Activated naive CD4-positive, alpha-beta T cell treated with anti-CD3 and anti-CD28 coated beads, Interleukin-2, amount 50 U/mL, for 72 hours (primary cell): Measurements from ENCODE around the gene SPEF2. TPM values are rescaled to one million over a fixed set of nuclear protein-coding genes. Genes with fewer than 3 reads are reported as not detected.

Experiments used
- ATAC-seq, 2 donors: fragments of 150-1000 bp; cut with Tn5 transposase; 2 replicates each; pipeline ENCODE4 v1.10.0; 2021; ENCODE audit warnings: mild to moderate bottlenecking in 2 of 2, moderate library complexity in 2 of 2
- DNase-seq, 2 donors: peaks; one replicate each; pipeline ENCODE4 v3.0.0; 2021 to 2022; ENCODE audit warnings: low spot score in 2 of 2
- H3K27ac Mint-ChIP-seq, 2 donors: one replicate each; pipeline ENCODE4 v1.8.0; 2022; ENCODE audit warnings: mild to moderate bottlenecking in 2 of 2, mixed read lengths in 2 of 2
- H3K36me3 Mint-ChIP-seq, 2 donors: one replicate each; pipeline ENCODE4 v1.8.0; 2022; ENCODE audit warnings: mixed read lengths in 2 of 2
- H3K9me3 Mint-ChIP-seq, 2 donors: one replicate each; pipeline ENCODE4 v1.8.0; 2022; ENCODE audit warnings: mixed read lengths in 2 of 2
- total RNA-seq, 2 donors: library from RNA; stranded (reverse); gene quantifications; one replicate each; pipeline ENCODE4 v1.2.3, GENCODE V29; 2022

Gene SPEF2
- total RNA-seq, 2 donors from 2014 or later, result 3.2 to 31.2 TPM

- DNase-seq, result no peak
- Mint-ChIP-seq H3K9me3 (no peaks in the 10 kb centered on the region), H3K36me3 (peaks cover 0 to 10% of the 10 kb centered on the region in 2 donors), H3K27ac (peak overlapping the region; percentile 52 to 75)
- ATAC-seq, result no peak
These were observed 56.4 kb downstream of the SPEF2 start for GRCh38 chr5:35674049-35674448.

- DNase-seq (no peak), ATAC-seq (no peak)
- H3K36me3 Mint-ChIP-seq, result peaks cover 0 to 10% of the 10 kb centered on the region in 2 donors
- no peaks in the 10 kb centered on the region for H3K9me3 Mint-ChIP-seq
- H3K27ac Mint-ChIP-seq, result peak overlapping the region in 1 of 2 donors; percentile 44
These were observed 57.7 kb downstream of the SPEF2 start for GRCh38 chr5:35675392-35675791.

DNA sequence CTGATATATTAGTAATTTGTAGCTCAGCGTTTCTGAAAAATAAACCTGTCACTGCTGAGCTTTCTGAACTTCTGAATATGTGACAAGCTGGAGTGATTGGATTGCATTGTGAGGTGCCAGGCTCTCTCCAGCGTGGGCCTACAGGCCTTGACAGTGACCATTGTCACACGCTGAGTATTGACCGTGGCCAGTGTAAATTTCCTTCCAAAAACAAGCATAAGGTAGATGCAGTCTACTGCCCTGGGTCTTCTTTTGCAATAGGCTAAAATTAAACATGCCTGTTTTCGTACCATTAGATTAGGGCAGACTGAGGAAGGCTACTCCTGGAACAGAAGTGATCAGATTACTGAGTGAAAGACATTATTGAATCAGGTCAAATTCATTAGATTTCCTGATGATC lies 60.2 kb downstream of the SPEF2 start:
- H3K9me3 Mint-ChIP-seq, result peaks cover 0 to 6% of the 10 kb centered on the region in 2 donors
- ATAC-seq (no peak), DNase-seq (no peak)
- peaks cover 0 to 17% of the 10 kb centered on the region in 2 donors for H3K36me3 Mint-ChIP-seq
- H3K27ac Mint-ChIP-seq, result no peak overlapping the region

- Mint-ChIP-seq H3K9me3 (peaks cover 0 to 7% of the 10 kb centered on the region in 2 donors), H3K27ac (peak overlapping the region in 1 of 2 donors; percentile 49), H3K36me3 (peaks cover 0 to 20% of the 10 kb centered on the region in 2 donors)
- DNase-seq, result no peak
- ATAC-seq, result no peak
These were observed 61.0 kb downstream of the SPEF2 start for GRCh38 chr5:35678661-35679060.

GRCh38 chr5:35679357-35679756 lies 61.7 kb downstream of the SPEF2 start:
- H3K36me3 Mint-ChIP-seq, result peaks cover 0 to 20% of the 10 kb centered on the region in 2 donors
- DNase-seq, result no peak
- H3K27ac Mint-ChIP-seq, result peak overlapping the region in 1 of 2 donors; percentile 49
- no peak for ATAC-seq
- H3K9me3 Mint-ChIP-seq, result peaks cover 0 to 7% of the 10 kb centered on the region in 2 donors

GRCh38 chr5:35681911-35682310 lies 64.2 kb downstream of the SPEF2 start:
- no peak for ATAC-seq
- Mint-ChIP-seq H3K27ac (no peak overlapping the region), H3K36me3 (peaks cover 0 to 10% of the 10 kb centered on the region in 2 donors), H3K9me3 (peaks cover 0 to 7% of the 10 kb centered on the region in 2 donors)
- no peak for DNase-seq

DNA sequence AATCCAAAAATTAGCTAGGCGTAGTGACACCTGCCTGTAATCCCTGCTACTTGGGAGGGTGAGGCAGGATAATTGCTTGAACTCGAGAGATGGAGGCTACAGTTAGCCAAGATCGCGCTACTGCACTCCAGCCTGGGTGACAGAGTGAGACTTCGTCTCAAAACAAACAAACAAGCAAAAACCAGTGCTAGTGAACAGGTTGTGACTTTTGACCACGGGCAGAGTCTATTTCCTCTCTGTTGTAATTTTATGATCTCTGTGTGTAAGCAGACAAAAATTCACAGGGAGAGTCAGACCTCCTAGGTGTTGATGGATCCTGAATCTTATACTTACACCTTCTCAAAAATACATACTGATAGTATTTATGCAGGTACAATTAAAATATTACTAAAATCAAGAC lies 65.8 kb downstream of the SPEF2 start:
- Mint-ChIP-seq H3K9me3 (peaks cover 0 to 7% of the 10 kb centered on the region in 2 donors), H3K27ac (no peak overlapping the region), H3K36me3 (peaks cover 0 to 10% of the 10 kb centered on the region in 2 donors)
- DNase-seq (no peak), ATAC-seq (no peak)

- ATAC-seq (no peak), DNase-seq (no peak)
- Mint-ChIP-seq H3K27ac (no peak overlapping the region), H3K36me3 (peaks cover 0 to 10% of the 10 kb centered on the region in 2 donors), H3K9me3 (peaks cover 0 to 7% of the 10 kb centered on the region in 2 donors)
These were observed 67.5 kb downstream of the SPEF2 start for GRCh38 chr5:35685161-35685560.

DNA sequence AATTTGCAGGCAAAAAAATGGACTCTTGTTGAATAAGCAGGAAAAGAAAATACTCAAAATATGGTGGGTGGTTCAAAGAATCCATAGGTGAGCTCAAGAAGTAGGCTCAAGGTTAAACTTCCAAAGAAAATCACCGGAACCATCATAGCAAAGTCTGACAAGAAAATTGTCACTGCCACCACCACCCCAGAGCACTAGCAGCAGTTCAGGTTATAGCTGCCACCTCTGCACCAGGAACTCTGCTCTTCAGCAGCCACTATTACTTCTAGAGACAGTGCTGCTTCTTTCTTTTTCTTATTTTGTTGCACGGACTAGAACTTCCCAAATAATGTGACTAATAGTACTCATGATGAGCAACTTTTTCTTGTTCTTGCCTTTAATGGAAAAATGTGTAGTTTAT lies 70.3 kb downstream of the SPEF2 start:
- H3K9me3 Mint-ChIP-seq, result no peaks in the 10 kb centered on the region
- ATAC-seq, result no peak
- peaks cover 4 to 9% of the 10 kb centered on the region in 2 donors for H3K36me3 Mint-ChIP-seq
- H3K27ac Mint-ChIP-seq, result no peak overlapping the region
- DNase-seq, result no peak

GRCh38 chr5:35694481-35694880 lies 76.8 kb downstream of the SPEF2 start:
- no peaks in the 10 kb centered on the region for H3K9me3 Mint-ChIP-seq
- H3K36me3 Mint-ChIP-seq, result peaks cover 11 to 24% of the 10 kb centered on the region in 2 donors
- ATAC-seq, result no peak

GRCh38 chr5:35698047-35698808 lies 80.6 kb downstream of the SPEF2 start:
- Mint-ChIP-seq H3K27ac (no peak overlapping the region), H3K9me3 (no peaks in the 10 kb centered on the region), H3K36me3 (peaks cover 6 to 42% of the 10 kb centered on the region in 2 donors)
- no peak for ATAC-seq
- no peak for DNase-seq

More at GRCh38 chr5:35694481-35694880, 76.8 kb downstream of the SPEF2 start:
- DNase-seq, result no peak
- H3K27ac Mint-ChIP-seq, result no peak overlapping the region

DNA sequence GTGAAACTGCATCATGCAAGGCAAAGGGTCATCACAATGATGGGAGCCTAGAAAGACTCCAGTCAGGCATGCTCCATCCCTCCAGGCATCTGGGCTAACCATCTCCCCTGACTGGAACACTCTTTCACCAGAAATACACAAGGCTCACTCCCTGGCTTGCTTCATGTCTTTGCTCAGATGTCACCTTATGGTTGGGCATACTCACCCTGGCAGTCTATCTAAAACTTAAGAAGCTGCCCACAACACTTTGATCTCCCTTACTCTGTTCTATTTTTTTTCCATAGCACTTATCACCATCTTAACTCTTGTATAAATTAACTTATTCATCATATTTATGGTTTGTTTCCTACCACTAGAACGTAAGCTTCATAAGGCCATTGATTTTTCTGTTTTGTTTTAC lies 90.0 kb downstream of the SPEF2 start:
- no peak overlapping the region for H3K27ac Mint-ChIP-seq
- H3K36me3 Mint-ChIP-seq, result peaks cover 0 to 7% of the 10 kb centered on the region in 2 donors
- ATAC-seq, result no peak
- no peak for DNase-seq
- peaks cover 4 to 6% of the 10 kb centered on the region in 2 donors for H3K9me3 Mint-ChIP-seq

GRCh38 chr5:35709688-35710087 lies 92.0 kb downstream of the SPEF2 start:
- ATAC-seq (no peak), DNase-seq (no peak)
- no peak overlapping the region for H3K27ac Mint-ChIP-seq
- H3K9me3 Mint-ChIP-seq, result peaks cover 4 to 6% of the 10 kb centered on the region in 2 donors
- H3K36me3 Mint-ChIP-seq, result peaks cover 0 to 7% of the 10 kb centered on the region in 2 donors

- peaks cover under 1 to 31% of the 10 kb centered on the region in 2 donors for H3K36me3 Mint-ChIP-seq
- DNase-seq, result no peak
- H3K9me3 Mint-ChIP-seq, result no peaks in the 10 kb centered on the region
- H3K27ac Mint-ChIP-seq, result peak overlapping the region in 1 of 2 donors; percentile 12
- ATAC-seq, result no peak
These were observed 100.1 kb downstream of the SPEF2 start for GRCh38 chr5:35717718-35718117.

GRCh38 chr5:35735718-35736117 lies 118.1 kb downstream of the SPEF2 start:
- ATAC-seq (peak; percentile 39 to 77), DNase-seq (no peak)
- H3K27ac Mint-ChIP-seq, result peak overlapping the region in 1 of 2 donors; percentile 83
- H3K9me3 Mint-ChIP-seq, result peaks cover 0 to 10% of the 10 kb centered on the region in 2 donors
- H3K36me3 Mint-ChIP-seq, result peaks cover 0 to 34% of the 10 kb centered on the region in 2 donors

DNA sequence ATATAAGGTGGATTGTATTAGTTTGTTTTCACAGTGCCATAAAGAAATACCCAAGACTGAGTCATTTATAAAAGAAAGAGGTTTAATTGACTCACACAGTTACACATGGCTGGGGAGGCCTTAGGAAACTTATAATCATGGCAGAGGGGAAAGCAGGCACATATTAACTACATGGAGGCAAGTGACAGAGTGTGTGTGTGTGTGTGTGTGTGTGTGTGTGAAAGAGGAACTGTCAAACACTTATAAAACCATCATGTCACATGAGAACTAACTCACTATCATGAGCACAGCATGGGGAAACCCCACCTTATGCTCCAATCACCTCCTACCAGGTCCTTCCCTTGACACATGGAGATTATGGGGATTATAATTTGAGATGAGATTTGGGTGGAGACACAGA lies 118.6 kb downstream of the SPEF2 start:
- Mint-ChIP-seq H3K36me3 (peaks cover 4 to 34% of the 10 kb centered on the region in 2 donors), H3K27ac (peak overlapping the region; percentile 64 to 83), H3K9me3 (peaks cover 5 to 15% of the 10 kb centered on the region in 2 donors)
- DNase-seq (peak in 1 of 2 donors; percentile 56), ATAC-seq (peak; percentile 95 to 97)

DNA sequence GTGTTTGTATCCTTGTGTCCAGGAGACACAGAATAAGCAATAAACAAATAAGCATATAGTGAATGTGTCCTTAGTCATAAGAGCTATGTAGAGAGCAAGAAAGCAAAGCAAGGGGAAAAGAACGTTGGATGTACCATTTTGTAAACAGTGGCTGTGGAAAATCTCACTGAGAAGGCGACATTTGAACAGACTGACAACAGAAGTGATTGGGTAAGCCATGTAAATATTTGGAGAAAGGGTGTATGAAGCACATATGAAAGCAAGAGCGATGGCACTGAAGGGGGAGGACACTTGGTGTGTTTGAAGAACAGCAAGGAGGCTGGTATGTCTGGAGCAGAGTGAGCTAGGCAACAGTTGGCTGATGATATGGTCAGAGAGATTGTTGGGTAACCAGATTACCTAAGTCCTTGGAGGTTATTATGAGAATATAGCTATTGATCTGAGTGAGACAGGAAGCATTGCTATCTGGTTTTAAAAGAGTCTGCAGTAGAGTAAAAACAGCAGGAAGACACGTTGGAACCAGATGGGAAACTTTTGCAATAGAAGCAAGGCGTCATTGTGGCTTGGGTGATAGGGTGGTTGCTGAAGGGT lies 123.6 kb downstream of the SPEF2 start:
- ATAC-seq (peak; percentile 39 to 69), DNase-seq (no peak)
- no peak overlapping the region for H3K27ac Mint-ChIP-seq

More for the DNA sequence above, 123.6 kb downstream of the SPEF2 start:
- H3K9me3 Mint-ChIP-seq, result peaks cover 8 to 20% of the 10 kb centered on the region in 2 donors
- peaks cover 13 to 55% of the 10 kb centered on the region in 2 donors for H3K36me3 Mint-ChIP-seq
